T-helper 22 cell (primary cell): ENCODE results near the gene HMCN1.
"Not testable (repeated sequence)": the region's sequence is repeated elsewhere in the genome, so short reads cannot be mapped to it uniquely, and the experiment has no call there.

ENCODE experiments used
- DNase-seq: peaks from one replicate; pipeline ENCODE4 v3.0.0-alpha.2; 2020; ENCODE audit warnings: low read depth

Gene HMCN1

GRCh38 chr1:186152620-186153239, 418.5 kb downstream of the HMCN1 start:
- no peak for DNase-seq

GRCh38 chr1:186154651-186155050, 420.5 kb downstream of the HMCN1 start:
- no peak for DNase-seq

GRCh38 chr1:186155594-186155993, 421.4 kb downstream of the HMCN1 start:
- no peak for DNase-seq

GRCh38 chr1:186162895-186163294, 428.7 kb downstream of the HMCN1 start:
- not testable (repeated sequence) for DNase-seq

- DNase-seq = no peak
Measured at GRCh38 chr1:186164773-186165172, 430.6 kb downstream of the HMCN1 start.

- no peak for DNase-seq
Measured at GRCh38 chr1:186165303-186165702, 431.1 kb downstream of the HMCN1 start.

GRCh38 chr1:186167096-186167668, 433.0 kb downstream of the HMCN1 start:
- DNase-seq = no peak

GRCh38 chr1:186175588-186175987, 441.4 kb downstream of the HMCN1 start:
- DNase-seq = no peak

- DNase-seq = no peak
Measured at GRCh38 chr1:186178426-186179043, 444.3 kb downstream of the HMCN1 start.

- DNase-seq = no peak
Measured at GRCh38 chr1:186179231-186179630, 445.0 kb downstream of the HMCN1 start.

GRCh38 chr1:186183219-186183618, 449.0 kb downstream of the HMCN1 start:
- no peak for DNase-seq

- DNase-seq = no peak
Measured at GRCh38 chr1:186183970-186184628, 449.9 kb downstream of the HMCN1 start.

- DNase-seq = not testable (repeated sequence)
Measured at GRCh38 chr1:186186251-186186650, 452.1 kb downstream of the HMCN1 start.

GRCh38 chr1:186187601-186188000, 453.4 kb downstream of the HMCN1 start:
- no peak for DNase-seq

- no peak for DNase-seq
Measured at GRCh38 chr1:186188004-186188539, 453.9 kb downstream of the HMCN1 start.

- DNase-seq = no peak
Measured at GRCh38 chr1:186188736-186189135, 454.5 kb downstream of the HMCN1 start.

- DNase-seq = no peak
Measured at GRCh38 chr1:186189156-186189555, 455.0 kb downstream of the HMCN1 start.

GRCh38 chr1:186191511-186191910, 457.3 kb downstream of the HMCN1 start:
- no peak for DNase-seq

- no peak for DNase-seq
Measured at GRCh38 chr1:186193224-186193623, 459.0 kb downstream of the HMCN1 start.

- DNase-seq = no peak
Measured at GRCh38 chr1:186194107-186194756, 460.0 kb downstream of the HMCN1 start.

- no peak for DNase-seq
Measured at GRCh38 chr1:186195377-186195931, 461.3 kb downstream of the HMCN1 start.

- no peak for DNase-seq
Measured at GRCh38 chr1:186202271-186202764, 468.1 kb downstream of the HMCN1 start.
